Vagina (tissue), 2 donors: ENCODE measurements around the gene TNK1.

Experiments used
- POLR2AphosphoS5 ChIP-seq, 2 donors: sonication (generic); formaldehyde crosslinking; IDR thresholded peaks; one replicate each; pipeline ENCODE4 v1.9.0; 2017; ENCODE audit warnings: antibody characterized with exemption in 2 of 2, mild to moderate bottlenecking in 2 of 2, low read depth in 1 of 2; ENCODE audit not compliant: insufficient read depth in 1 of 2
- TF ChIP-seq, protein P1 (sequence below), 3 experiments: fragments of 450-650 bp in 2 of 3; fragments of 200-600 bp in 1 of 3; sonication (generic) in 1 of 3; IDR thresholded peaks; one replicate each; pipeline ENCODE4 v1.5.1; 2017 to 2019; ENCODE audit warnings: antibody characterized with exemption in 3 of 3, mild to moderate bottlenecking in 2 of 3, moderate library complexity in 2 of 3

DNA sequence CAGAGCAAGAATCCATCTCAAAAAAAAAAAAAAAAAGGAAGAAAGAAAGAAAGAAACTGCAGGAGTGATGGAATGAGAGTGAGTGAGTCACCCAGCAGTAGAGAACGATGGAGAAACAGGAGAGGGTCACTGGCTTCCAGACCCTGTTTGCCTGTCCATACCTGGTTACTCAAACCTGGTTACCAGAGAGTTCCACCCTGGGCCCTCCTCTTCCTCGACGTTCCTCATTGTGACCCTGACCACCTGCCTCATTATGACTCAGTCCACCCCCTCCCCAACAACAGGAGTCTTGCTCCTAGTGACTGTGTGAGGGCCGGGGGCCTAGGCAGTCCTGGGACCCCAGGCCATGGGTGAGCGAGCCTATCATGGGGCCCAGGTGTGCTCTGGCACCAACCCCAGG, 47.7 kb downstream of the TNK1 start, which contains the start of gene SPEM3:
- TF ChIP-seq, protein P1, sequence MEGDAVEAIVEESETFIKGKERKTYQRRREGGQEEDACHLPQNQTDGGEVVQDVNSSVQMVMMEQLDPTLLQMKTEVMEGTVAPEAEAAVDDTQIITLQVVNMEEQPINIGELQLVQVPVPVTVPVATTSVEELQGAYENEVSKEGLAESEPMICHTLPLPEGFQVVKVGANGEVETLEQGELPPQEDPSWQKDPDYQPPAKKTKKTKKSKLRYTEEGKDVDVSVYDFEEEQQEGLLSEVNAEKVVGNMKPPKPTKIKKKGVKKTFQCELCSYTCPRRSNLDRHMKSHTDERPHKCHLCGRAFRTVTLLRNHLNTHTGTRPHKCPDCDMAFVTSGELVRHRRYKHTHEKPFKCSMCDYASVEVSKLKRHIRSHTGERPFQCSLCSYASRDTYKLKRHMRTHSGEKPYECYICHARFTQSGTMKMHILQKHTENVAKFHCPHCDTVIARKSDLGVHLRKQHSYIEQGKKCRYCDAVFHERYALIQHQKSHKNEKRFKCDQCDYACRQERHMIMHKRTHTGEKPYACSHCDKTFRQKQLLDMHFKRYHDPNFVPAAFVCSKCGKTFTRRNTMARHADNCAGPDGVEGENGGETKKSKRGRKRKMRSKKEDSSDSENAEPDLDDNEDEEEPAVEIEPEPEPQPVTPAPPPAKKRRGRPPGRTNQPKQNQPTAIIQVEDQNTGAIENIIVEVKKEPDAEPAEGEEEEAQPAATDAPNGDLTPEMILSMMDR (IDR thresholded peaks at IDR 0.05) = no peak
- no peak for TF ChIP-seq POLR2AphosphoS5 (IDR thresholded peaks at IDR 0.05; ENCODE audit: insufficient read depth in 1 of 2, low read depth in 1 of 2)
